ENCODE data around the gene XPO5. TPM values are rescaled to one million over a fixed set of nuclear protein-coding genes. Genes with fewer than 3 reads are reported as not detected.

XPO5 gene
- total RNA-seq, 1 donor from 2014 or later = 32.8 TPM

DNA sequence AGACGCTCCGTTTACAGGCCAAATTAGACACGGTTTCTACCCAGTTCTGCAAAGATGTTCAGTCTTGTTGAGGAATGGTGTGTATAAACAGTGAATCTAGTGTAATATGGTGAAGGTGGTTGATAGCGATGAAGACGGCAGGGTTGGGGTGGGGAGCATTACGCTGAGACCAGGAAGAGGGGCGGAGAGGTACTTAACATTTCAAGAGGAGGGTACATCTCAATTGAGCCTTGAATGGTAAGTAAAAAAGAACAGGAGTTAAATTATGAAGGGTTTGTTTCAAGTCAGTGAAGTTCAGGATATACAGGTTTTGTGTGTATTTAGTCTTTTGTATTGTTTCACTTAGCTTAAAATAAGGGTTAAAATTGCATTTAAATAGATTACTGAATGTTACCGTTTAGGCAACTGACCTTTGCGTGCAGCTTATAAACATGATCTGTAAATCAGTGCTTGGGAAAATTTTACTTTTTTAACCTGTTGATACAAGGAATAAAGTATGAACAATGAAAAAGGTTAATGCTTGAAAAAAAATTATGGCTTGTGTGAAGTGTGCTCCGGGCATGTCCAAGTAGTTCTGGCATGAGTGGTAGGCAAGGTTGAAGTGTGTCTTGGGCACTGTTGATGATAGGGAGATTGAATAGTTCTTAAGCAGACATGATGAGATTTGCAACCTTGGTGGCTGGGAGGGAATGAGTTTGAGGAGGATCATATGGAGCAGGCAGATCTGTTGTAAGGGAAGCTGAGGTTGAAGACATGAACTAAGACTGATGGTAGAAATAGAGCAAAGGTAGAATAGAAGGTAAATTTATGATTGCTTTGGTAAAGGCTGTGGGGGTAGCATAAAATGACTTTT is 58.1 kb downstream of the XPO5 start:
- DNase-seq (ENCODE audit: low read depth, low spot score) = no peak

DNA sequence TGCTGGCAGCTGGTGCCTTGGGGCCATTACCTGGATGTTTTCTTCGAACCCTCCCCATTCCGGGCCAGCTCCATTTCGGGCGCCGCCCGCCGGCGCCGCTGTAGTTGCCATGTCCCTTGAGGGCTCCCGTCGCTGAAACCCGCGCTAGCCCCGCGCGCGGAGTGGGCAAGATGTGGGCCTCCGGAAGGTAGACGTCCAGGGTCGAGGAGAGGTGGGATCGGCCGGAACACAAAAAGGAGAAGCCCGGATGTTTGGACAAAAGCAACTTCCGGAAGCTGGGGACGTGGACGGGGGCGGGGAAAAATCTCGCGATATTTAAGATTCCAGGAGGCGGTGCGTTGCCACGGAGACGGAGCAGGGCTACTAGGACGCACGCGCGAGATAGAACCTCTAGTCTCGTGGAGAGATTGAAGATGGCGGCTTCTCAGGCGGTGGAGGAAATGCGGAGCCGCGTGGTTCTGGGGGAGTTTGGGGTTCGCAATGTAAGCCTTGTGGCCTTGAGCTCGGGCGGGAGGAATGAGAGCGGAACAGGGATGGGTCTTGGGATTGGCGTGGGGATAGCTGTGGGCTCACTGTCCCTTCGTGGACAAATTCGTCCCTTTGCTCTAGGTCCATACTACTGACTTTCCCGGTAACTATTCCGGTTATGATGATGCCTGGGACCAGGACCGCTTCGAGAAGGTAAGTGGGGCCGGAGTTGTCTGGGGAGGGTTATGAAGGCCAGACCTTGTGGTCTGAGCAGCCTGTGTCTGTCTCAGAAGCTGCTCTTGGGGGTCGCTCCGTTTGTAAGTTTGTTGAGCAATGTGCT is 58.9 kb downstream of the XPO5 start, which contains the start of the genes POLR1C and YIPF3:
Gene POLR1C, plus strand, starts transcription at position 393 of the 808 bp plus-strand sequence. Its CDS starts 21 bp downstream, at position 414.
Gene YIPF3, minus strand, starts transcription at position 230 of the 808 bp plus-strand sequence. Its CDS starts 119 bp downstream, at position 111.
- DNase-seq (ENCODE audit: low read depth, low spot score) = peak; percentile 90

DNA sequence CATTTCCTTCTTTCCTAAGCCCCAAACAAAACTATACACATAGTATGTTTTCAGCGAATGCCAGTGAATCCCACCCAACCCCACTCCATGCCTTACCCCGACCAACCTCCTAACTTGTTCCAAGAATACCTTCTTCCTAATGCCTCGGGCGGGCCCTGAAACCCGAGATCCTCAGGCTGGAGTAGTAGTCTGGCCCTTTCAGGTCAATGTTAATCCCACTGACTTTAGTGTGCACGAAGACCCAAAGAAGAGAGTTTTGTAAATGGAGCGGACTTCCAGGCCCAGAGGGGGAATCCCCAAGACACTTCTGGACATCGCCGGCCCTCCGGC is 59.5 kb downstream of the XPO5 start:
- no peak for DNase-seq (ENCODE audit: low read depth, low spot score)

DNA sequence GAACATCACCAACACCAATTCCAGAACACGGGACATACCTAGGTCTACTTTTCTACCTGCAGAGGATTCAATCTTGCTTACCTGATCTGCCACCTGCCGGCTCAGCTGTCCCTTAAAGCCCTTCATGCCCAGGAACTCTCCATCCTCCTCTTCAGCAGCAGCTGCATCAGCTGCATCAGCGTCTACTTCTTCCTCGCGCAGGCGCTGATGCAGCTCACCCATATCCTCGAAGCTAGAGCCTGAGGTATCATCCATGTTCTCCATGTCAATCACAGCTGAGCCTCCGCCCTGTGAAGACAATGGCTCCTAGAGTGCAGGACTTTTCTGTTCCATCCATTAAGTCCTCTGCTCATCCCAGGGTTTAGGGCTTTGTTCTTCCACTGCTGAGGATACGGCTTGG is 60.0 kb downstream of the XPO5 start:
- no peak for DNase-seq (ENCODE audit: low read depth, low spot score)

DNA sequence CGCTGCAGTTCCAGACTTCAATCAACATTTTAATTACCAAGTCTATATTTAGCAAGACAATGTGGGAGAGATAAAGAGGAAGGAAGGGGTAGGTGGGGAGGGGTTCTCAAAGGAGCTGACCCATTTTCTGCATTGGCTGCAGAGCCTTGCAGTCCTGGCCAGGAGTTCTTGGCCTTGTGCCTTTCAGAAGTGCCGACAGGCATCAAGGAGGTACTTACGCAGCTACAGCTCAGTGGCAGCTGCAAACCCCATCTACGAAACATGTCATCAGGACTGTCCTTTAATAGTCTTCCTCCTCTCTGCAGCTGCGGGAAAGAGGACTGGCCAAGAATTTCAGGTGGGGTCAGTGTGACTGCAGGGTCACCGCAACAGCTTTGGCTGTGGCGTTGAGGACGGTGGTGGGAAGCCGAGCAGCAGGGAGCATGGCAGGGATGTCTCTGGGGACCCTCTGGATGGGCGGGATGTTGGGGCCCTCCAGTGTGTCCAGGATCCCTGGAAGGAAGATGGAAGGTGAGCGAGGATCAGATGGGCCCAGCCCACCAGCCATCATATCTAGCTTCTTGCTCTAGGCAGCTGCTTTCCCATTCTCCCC is 63.9 kb downstream of the XPO5 start:
- DNase-seq (ENCODE audit: low read depth, low spot score) = no peak

DNA sequence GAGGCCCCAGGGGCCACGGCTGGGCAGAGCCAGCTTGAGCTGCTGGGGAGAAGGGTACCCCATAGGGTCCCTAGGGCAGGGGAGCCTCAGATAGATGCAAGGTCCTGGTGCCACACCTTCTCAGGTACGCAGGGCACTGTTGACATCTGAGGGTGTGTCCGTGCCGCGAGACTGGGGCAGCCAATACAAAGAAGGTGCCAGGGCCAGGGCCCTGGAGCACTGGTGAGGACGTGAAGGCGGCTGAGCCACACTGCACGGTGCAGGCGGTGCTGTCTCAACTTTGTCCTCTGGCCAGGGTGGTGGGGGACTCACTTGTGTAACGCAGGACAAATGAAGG is 65.0 kb downstream of the XPO5 start:
- DNase-seq (ENCODE audit: low read depth, low spot score) = no peak

DNA sequence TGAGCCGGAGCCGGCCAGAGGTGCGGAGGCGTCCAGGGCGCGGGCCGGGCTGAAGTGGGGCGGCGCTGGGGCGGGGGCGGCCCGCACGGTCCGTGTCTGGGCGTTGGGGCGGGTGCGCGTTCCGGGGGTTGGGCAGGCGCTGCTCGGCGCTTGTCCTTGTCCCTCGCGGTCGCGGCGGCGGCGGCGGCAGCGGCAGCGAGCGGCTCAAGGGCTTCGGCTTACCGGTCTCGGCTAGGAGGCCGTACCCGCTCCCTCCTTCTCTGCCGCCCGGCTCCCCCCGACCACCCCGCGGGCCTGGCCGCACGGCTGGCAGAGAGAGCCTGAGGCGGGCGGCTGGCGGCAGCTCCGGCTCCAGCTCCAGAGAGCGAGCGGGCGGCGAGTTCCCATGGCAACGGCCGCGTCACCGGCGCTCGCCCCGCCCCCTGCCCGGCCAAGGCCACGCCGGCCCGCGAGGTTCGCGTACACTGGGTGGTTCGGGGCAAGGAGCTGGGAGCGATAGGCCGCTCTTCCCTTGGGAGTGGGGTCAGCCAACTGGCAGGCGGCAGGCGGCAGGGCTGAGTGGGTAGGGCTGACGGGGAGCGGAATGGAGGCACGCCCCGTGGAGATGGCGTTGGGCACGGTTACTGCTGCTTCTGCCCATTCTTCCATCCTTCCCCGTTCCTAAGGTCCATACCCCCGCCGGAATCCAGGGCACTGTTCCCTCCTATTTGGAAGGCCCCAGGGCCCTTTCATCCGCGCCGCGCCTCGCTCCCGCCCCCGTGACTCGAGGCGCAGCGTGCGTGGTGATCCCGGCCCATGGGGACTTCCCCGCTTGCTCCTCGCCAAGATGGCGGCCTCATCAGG is 65.6 kb downstream of the XPO5 start, which contains the start of gene LRRC73:
Gene LRRC73, minus strand, starts transcription at position 363 of the 843 bp plus-strand sequence. CDS start 561 bp downstream, outside the sequence.
- DNase-seq (ENCODE audit: low read depth, low spot score) = no peak

DNA sequence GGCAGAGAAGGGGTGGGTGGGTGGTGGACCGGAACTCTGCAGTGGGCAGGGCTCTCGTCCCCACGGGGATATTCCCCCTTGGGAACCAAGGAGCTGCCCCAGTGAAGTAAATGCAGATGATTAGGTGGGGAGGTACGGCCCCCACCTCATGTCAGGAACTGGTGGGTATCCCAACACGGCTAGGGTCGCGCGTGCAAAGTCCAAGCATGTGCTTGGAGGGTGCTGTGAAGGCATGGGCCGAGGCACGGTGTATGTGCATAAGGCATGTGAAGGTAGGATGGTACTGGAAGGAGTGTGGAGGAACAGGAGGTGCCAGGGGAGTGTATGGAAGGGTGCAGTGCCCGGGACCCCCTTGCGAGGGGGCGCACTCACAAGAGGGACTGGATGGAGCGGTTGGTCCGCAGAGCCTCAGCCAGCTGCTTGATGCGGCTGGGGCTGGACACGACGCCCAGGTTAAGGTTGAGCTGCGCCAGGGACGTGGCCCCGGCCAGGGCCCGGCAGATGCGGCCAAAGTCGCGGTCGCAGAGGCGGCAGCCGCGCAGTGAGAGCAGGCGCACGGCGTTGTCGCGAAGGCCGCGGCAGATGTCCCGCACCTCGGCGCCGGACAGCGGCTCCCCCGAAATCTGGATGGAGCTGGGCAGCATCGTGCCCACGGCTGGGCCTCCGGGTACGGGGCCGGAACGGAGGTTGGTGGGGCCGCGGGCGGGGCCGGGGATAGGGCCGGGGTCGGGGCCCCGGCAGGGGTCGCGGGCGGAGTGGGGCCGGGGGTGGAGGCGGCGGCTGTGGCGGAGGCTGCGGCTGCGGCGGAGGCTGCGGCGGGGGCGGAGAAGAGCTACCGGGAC is 66.5 kb downstream of the XPO5 start:
- DNase-seq (ENCODE audit: low read depth, low spot score) = no peak

DNA sequence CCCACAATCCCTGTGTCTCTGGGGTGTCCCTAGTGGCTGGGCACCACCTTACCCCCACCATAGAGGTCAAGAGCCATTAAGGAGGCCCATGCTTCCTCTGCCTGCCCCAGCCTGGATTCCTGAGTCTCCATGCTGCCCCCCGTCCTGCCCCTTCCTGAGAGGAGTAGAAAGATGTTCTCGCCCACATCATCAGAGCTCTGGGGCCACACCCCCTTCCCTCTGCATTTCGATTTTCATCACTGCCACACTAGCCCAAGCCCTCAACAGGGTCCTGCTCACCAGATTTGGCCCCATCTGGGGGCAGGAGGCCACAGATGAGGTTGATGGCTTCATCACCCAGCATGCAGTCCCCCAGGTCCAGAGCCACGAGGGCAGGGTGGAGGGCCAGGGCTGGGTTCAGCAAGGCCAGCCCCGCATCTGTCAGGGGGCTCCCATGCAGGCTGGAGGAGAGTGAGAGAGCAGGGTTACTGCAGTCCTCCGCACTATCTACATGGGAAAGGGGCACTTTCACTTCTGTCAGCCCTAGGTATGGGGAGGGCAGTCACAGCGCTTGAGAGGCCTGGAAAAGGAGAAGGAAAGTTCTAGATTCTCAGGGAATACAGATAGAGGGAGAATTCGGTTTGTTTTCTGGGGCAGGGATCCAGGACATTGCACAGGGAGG is 67.2 kb downstream of the XPO5 start:
- no peak for DNase-seq (ENCODE audit: low read depth, low spot score)

DNA sequence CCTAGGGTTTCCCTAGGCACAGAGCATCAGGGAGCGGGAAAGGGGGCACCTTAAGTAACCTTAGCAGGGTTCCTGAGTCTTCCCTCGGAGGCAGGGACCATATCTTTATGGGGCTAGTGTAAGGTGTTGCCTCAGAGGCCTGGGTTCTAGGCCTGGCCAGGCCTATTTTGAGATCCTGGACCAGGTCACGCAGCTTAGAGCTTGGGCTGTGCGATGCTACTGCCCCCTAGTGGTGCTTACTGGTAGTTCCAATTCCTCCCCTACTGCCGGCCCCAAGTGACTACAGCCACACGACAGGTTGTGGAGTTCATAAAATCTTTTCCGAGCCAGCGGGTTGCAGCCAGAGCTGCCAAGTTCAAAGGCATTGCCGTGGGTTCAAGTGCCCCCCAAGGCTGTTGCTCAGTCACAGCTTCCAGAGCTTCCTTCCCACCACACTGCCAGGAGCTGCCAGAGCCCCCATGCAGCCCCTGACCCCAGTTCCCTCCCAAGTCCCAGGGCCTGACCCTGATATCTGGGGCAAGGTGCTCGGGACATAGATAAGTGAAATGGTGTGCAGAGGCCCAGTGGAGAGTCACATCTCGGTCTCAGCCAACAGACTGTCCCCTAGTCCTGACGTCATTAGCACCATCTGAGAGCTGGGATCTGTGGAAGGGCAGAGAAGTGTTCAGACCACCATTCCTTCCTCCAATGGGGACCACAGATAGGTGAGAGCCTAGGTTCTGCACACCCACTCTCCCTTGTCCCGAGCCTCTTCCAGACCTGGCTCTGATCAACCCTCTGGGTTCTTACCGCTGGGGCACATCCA is 69.0 kb downstream of the XPO5 start:
- no peak for DNase-seq (ENCODE audit: low read depth, low spot score)

DNA sequence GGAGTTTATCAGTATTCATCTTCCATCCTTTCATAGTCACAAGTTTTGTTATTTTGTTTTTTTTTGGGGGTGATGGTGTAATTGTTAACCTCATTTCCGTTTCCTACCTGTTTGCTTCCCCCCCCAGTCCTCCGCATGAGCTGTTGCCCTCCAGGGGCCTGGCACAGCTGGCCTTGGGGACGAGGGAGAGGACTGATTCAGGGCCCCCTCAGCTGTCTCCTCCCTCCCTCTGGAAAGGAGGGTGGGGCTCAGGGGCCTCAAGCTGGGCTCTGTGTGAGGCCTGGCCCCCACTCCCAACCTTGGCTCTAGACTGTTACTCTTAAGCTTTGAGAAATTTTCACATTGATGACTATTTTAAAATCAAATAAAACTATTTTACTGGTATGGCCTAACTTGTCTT is 69.7 kb downstream of the XPO5 start:
- no peak for DNase-seq (ENCODE audit: low read depth, low spot score)

DNA sequence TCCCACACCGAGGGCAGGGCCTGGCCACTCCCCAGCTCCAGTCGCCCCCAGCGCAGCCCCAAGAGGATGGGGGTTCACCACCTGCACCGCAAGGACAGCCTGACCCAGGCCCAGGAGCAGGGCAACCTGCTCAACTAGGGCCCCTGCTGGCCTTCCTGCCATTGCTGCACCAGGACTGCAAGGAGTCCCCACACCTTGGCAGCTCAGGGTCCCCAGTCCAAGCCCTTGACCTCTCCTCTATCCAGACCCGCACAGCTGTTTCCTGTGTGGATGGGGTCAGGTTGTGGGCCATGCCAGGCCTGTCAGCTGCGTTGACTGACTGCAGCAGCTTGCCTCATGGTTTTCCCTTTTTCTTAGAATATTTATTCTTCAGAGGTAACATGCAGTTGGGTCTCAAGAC is 70.1 kb downstream of the XPO5 start:
- DNase-seq (ENCODE audit: low read depth, low spot score) = no peak

DNA sequence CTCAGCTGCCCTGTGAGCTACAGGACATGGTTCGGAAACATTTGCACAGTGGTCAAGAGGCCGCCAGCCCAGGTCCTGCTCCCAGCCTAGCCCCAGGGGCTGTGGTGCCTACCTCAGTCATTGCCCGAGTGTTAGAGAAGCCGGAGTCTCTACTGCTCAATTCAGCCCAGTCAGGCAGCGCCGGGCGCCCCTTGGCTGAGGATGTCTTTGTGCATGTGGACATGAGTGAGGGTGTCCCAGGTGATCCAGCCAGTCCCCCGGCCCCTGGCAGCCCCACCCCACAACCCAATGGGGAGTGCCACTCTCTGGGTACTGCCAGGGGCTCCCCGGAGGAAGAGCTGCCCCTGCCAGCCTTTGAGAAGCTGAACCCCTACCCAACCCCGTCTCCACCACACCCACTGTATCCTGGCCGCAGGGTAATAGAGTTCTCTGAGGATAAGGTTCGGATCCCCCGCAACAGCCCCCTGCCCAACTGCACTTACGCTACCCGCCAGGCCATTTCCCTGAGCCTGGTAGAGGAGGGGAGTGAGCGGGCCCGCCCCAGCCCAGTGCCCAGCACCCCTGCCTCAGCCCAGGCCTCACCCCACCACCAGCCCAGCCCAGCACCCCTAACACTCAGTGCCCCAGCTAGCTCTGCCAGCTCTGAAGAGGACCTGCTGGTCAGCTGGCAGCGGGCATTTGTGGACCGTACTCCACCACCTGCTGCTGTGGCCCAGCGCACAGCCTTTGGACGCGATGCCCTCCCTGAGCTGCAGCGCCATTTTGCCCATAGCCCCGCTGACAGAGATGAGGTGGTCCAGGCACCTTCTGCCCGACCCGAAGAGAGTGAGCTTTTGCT is 70.9 kb downstream of the XPO5 start:
- no peak for DNase-seq (ENCODE audit: low read depth, low spot score)

DNA sequence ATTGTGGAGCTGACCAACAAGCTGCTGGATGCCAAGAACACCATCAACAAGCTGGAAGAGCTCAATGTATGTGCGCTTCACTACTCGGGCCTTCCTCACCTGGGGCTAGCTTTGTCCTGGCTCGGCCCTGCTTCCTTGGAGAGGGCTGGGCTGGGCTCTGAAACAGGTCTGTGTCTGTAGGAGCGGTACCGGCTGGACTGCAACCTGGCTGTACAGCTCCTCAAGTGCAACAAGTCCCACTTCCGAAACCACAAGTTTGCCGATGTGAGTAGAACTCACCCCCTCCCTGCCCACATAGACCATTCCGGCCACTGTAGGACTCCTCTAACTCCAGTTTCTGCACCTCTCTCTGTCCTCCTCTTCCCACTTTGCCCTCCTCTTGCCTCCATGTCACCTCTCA is 72.4 kb downstream of the XPO5 start:
- no peak for DNase-seq (ENCODE audit: low read depth, low spot score)

DNA sequence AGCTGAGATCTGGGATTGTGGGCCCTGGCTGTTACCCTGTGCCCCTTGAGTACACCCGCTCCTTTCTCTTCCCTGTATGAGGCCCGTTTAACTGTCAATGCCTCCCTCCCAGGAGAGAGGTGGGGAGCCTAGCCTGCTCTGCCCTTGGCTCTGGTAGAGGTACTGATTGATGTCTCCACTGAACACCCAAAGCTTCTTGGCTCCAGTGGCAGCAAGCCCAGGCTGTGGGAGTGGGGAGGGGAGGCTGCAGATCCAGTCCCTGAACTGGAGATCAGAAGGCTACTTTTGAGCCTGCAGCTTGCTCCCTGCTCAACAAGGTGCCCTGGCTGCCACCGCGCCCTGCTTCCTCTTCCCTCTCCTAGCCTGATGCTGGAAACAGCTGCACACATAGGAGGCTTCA is 73.2 kb downstream of the XPO5 start:
- DNase-seq (ENCODE audit: low read depth, low spot score) = no peak

DNA sequence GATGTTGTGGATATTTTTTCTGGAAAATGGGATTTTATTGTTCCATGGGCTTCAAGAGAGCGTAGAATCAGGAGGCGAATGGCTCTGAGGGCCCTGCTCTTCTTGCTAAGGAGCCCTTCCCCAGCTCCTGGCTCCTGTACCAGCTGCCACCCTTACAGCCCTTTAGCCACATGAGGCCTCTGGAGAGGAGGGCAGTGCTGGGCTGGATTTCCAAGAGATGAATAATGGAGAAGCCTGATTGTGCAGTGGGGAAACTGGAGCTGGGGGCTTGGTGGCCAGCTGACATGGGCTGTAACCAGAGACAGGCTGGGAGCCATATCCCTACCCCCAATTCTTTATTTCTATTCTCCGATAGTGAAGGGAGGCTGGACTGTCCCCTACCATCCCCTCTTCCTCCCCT is 74.9 kb downstream of the XPO5 start:
- DNase-seq (ENCODE audit: low read depth, low spot score) = no peak

DNA sequence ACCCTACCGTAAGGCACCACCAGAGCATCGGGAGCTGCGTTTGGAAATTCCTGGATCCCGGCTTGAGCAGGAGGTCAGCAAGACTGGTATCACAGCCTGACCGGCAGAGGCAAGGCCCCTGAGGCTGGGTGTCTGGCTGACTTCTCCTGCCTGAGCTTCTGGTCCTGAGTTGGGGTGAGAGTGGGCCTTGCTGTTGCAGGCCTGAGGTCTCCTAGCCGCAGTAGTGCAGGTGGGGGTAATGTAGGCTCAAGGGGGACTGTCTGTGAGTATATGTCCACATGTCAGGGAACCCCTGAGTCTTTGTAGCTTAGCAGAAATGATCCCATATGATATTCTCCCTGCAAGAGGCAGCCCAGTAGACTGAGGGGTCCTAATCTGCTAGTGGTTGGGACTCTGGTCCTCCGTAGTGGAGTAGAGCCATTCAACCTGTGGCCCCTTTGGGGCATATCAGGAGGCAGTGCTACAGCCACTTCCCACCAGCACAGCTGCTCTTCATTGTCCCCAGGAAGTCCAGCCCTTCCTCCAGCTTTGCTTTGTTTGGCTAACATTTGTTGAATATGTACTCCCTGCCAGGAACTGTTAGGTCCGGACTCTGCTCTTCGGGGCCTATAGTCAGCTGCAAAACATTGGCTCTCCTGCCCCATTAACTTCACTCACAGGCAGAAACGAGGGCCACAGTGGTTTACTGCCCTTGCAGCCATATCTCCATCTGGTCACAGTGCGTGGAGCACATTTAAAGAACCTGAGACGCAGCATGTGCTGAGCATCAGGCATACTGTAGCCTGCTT is 76.6 kb downstream of the XPO5 start:
- DNase-seq (ENCODE audit: low read depth, low spot score) = peak; percentile 29
